GM12878 (cell line): ENCODE data around the gene RECK. TPM values are rescaled to one million over a fixed set of nuclear protein-coding genes. Genes with fewer than 3 reads are reported as not detected.

ENCODE experiments used
- ATAC-seq: fragments of 200-7000 bp; cut with Tn5 transposase; 3 replicates; pipeline ENCODE4 v1.9.1; 2020; ENCODE audit warnings: mild to moderate bottlenecking, moderate library complexity
- BruUV-seq: library from RNA; stranded (reverse); fragments of 400-500 nt; replicated peaks from 2 replicates; lab custom pipeline; 2021; lab: Mats Ljungman, UMichigan
- CTCF ChIA-PET: fragments of 300-600 bp; sonication (Branson Sonifier 250); formaldehyde crosslinking; extraction: SDS; loops from one replicate; lab custom pipeline; 2021; ENCODE audit warnings: inconsistent platforms; lab: Yijun Ruan, JAX
- POLR2A ChIA-PET: fragments of 350-600 bp; formaldehyde crosslinking; extraction: SDS; loops from one replicate; lab custom pipeline; 2021; ENCODE audit warnings: inconsistent platforms; lab: Charles Lee
- RAD21 ChIA-PET: fragments of 300-600 bp; sonication (Branson Sonifier 250); formaldehyde crosslinking; loops from one replicate; lab custom pipeline; 2023; ENCODE audit warnings: antibody characterized with exemption; ENCODE audit not compliant: unreplicated experiment; lab: Charles Lee
- SMC1A ChIA-PET: fragments of 300-600 bp; sonication (Branson Sonifier 250); formaldehyde crosslinking; loops from one replicate; lab custom pipeline; 2023; ENCODE audit not compliant: unreplicated experiment, uncharacterized antibody; lab: Charles Lee
- DNase-seq: peaks from one replicate; pipeline ENCODE4 v3.0.0-alpha.2; 2011; ENCODE audit warnings: low read depth, low spot score
- FAIRE-seq: peaks from 3 replicates; lab custom pipeline; 2011; peaks lifted over from hg19 to GRCh38; lab: Jason Lieb, UNC
- H2AFZ ChIP-seq: 2 replicates; pipeline ENCODE4 v1.6.0; 2011; ENCODE audit warnings: low read depth, low read length, control low read depth; ENCODE audit not compliant: control insufficient read depth
- H3K27ac ChIP-seq: 2 replicates; pipeline ENCODE4 v1.5.1; 2011; ENCODE audit warnings: control low read depth; ENCODE audit not compliant: control insufficient read depth, insufficient read depth
- H3K27me3 ChIP-seq, 2 experiments: replicated peaks in 1 of 2; 2 replicates each; pipeline versions ENCODE4 v1.6.0 to v1.6.1; 2011; ENCODE audit warnings: low read length in 1 of 2; ENCODE audit not compliant: control insufficient read depth in 2 of 2, insufficient read depth in 2 of 2
- H3K36me3 ChIP-seq, 2 experiments: 2 replicates each; pipeline ENCODE4 v1.5.1; 2011; ENCODE audit warnings: low read length in 1 of 2; ENCODE audit not compliant: control insufficient read depth in 2 of 2, insufficient read depth in 2 of 2
- H3K4me1 ChIP-seq: 2 replicates; pipeline ENCODE4 v1.6.1; 2011; ENCODE audit warnings: mild to moderate bottlenecking, low read length, moderate library complexity, mixed read lengths; ENCODE audit not compliant: control insufficient read depth, insufficient read depth
- H3K4me2 ChIP-seq: 2 replicates; pipeline ENCODE4 v1.6.0; 2011; ENCODE audit warnings: control low read depth; ENCODE audit not compliant: control insufficient read depth, insufficient read depth
- H3K4me3 ChIP-seq: fragments of 200-600 bp; sonication (generic); 2 replicates; pipeline ENCODE4 v1.5.1; 2016
- H3K79me2 ChIP-seq: 2 replicates; pipeline ENCODE4 v1.6.0; 2011; ENCODE audit warnings: low read length; ENCODE audit not compliant: control insufficient read depth, insufficient read depth
- H3K9ac ChIP-seq: 2 replicates; pipeline ENCODE4 v1.8.0; 2011; ENCODE audit warnings: low read length, control low read depth, mixed read lengths; ENCODE audit not compliant: control insufficient read depth, insufficient read depth
- H3K9me3 ChIP-seq: replicated peaks from 3 replicates; pipeline ENCODE4 v1.5.1; 2011; ENCODE audit warnings: mild to moderate bottlenecking, low read length; ENCODE audit not compliant: control insufficient read depth, insufficient read depth
- H4K20me1 ChIP-seq: 2 replicates; pipeline ENCODE4 v1.6.0; 2011; ENCODE audit not compliant: control insufficient read depth, insufficient read depth
- GABPA ChIP-seq: IDR thresholded peaks from 2 replicates; pipeline ENCODE4 v1.6.1; 2014; ENCODE audit warnings: antibody characterized with exemption, low read depth, mild to moderate bottlenecking, inconsistent platforms
- HCFC1 ChIP-seq: fragments of 150-350 bp; IDR thresholded peaks from 2 replicates; pipeline ENCODE4 v1.6.1; 2014; ENCODE audit warnings: low read length
- IKZF1 ChIP-seq: fragments of 450-650 bp; conservative IDR thresholded peaks from 2 replicates; pipeline ENCODE4 v1.6.1; 2017; ENCODE audit warnings: antibody characterized with exemption, mild to moderate bottlenecking
- NR2F1 ChIP-seq: fragments of 450-650 bp; conservative IDR thresholded peaks from 2 replicates; pipeline ENCODE4 v1.6.1; 2017; ENCODE audit warnings: mild to moderate bottlenecking
- POLR2AphosphoS5 ChIP-seq: IDR thresholded peaks from 2 replicates; pipeline ENCODE4 v1.6.1; 2011; ENCODE audit warnings: mild to moderate bottlenecking, low read length, inconsistent platforms
- RELA ChIP-seq: fragments of 450-650 bp; IDR thresholded peaks from 2 replicates; pipeline ENCODE4 v1.8.0; 2014; ENCODE audit warnings: borderline replicate concordance; ENCODE audit not compliant: partially characterized antibody
- TARDBP ChIP-seq: IDR thresholded peaks from 2 replicates; pipeline ENCODE4 v1.6.1; 2016; ENCODE audit warnings: borderline replicate concordance
- WGBS: methylation state at CpG from one replicate; pipeline ENCODE4 v1.1.6; 2016; ENCODE audit warnings: low lambda C conversion rate; ENCODE audit not compliant: insufficient replicate concordance, insufficient coverage; ENCODE audit errors: missing lambda C conversion rate; 5-methylcytosine and 5-hydroxymethylcytosine counted together
- in situ Hi-C: fragments of 300-500 bp; cut with MboI; formaldehyde crosslinking; loops from 9 replicates; pipeline ENCODE4 v1.14.3; 2018; ENCODE audit warnings: mixed read lengths
- intact Hi-C: fragments of 100-400 bp; cut with micrococcal nuclease; formaldehyde crosslinking; loops from one replicate; pipeline ENCODE4 v1.14.2; 2022; ENCODE audit not compliant: unreplicated experiment
- polyA plus RNA-seq, 11 experiments: library from polyadenylated mRNA; depleted of rRNA in 4 of 11; unstranded in 6 of 11; stranded (reverse) in 5 of 11; fragments of >200 nt; fragmentation: Nextera tagmentation in 4 of 11; fragmentation: Illumina TruSeq in 1 of 11; extraction: Ambion mirVana in 4 of 11; extraction: Trizol in 1 of 11; gene quantifications; 1 replicate in 1 of 11; 2 replicates in 10 of 11; pipeline versions ENCODE4 v1.2.1 to v1.2.3, GENCODE V29; 2011 to 2016; ENCODE audit warnings: inconsistent platforms in 2 of 11, missing spikeins in 2 of 11, low read depth in 1 of 11
- total RNA-seq, 4 experiments: library from RNA; depleted of rRNA in 3 of 4; stranded (reverse); fragments of >200 nt in 3 of 4; fragmentation: Illumina TruSeq in 1 of 4; extraction: Trizol in 1 of 4; gene quantifications; 2 replicates each; pipeline versions ENCODE4 v1.2.1 to v1.2.3, GENCODE V29; 2013 to 2021
- TF ChIP-seq, protein P1 (sequence below): fragments of 450-650 bp; IDR thresholded peaks from 2 replicates; pipeline ENCODE4 v1.6.1; 2017; ENCODE audit warnings: borderline replicate concordance

The RECK gene
- total and polyA plus RNA-seq, 10 of the 15 experiments (the other 5 are each of a cell fraction or from before 2014, with no cell fraction given): 0.02 to 0.40 (median 0.13) TPM

DNA sequence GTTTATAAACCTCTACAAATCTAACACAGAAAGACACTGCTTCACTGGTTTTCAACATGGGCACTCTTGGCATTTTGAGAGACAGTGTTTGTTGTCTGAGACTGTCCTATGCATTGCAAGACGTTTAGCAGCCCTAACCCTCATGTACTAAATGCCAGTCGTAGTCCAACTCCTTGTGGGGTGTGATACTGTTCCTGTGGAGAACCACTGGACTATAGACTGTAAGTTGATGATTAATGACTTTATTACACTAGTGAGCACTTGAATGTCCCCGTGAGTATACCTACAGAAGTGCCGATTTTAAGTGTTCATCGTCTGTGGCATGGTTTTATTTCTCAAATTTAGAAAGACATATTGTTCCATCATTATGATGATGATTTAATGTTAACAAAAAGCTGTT is 46.2 kb downstream of the RECK start:
- H3K4me1 ChIP-seq: no peaks in the 10 kb centered on the region
- ChIA-PET CTCF (no interaction called here), SMC1A (interaction anchor here (1.0 kb wide), 1 partner anchor 10 kb away, joined by 3 read pairs; no protein-coding TSS in a partner anchor), POLR2A (no interaction called here), RAD21 (no interaction called here)
- H2AFZ ChIP-seq: no peak overlapping the region
- no TSS peak for BruUV-seq
- no peaks in the 10 kb centered on the region for H3K9me3 ChIP-seq
- no peaks in the 10 kb centered on the region for H3K79me2 ChIP-seq
- H3K27ac ChIP-seq: no peak overlapping the region
- no peak overlapping the region for H3K4me2 ChIP-seq
- no peaks in the 10 kb centered on the region for H3K27me3 ChIP-seq
- no peak overlapping the region for H3K4me3 ChIP-seq
- in situ Hi-C loops: no loop called here
- intact Hi-C loops: no loop called here
- H3K36me3 ChIP-seq: no peaks in the 10 kb centered on the region
- FAIRE-seq (no peak), ATAC-seq (no peak), DNase-seq (no peak)
- H3K9ac ChIP-seq: no peak overlapping the region
- no peak for TF ChIP-seq RELA
- no peak for TF ChIP-seq HCFC1
- no peak for TF ChIP-seq POLR2AphosphoS5
- TF ChIP-seq NR2F1: no peak
- no peak for TF ChIP-seq GABPA
- TF ChIP-seq, protein P1, sequence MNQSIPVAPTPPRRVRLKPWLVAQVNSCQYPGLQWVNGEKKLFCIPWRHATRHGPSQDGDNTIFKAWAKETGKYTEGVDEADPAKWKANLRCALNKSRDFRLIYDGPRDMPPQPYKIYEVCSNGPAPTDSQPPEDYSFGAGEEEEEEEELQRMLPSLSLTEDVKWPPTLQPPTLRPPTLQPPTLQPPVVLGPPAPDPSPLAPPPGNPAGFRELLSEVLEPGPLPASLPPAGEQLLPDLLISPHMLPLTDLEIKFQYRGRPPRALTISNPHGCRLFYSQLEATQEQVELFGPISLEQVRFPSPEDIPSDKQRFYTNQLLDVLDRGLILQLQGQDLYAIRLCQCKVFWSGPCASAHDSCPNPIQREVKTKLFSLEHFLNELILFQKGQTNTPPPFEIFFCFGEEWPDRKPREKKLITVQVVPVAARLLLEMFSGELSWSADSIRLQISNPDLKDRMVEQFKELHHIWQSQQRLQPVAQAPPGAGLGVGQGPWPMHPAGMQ: no peak
- TF ChIP-seq TARDBP: no peak
- no peak for TF ChIP-seq IKZF1
- no peaks in the 10 kb centered on the region for H4K20me1 ChIP-seq
- 63% methylated on average over 5 of the region's 5 CpGs for WGBS
